ENCODE data around the gene CHN2. TPM values are rescaled to one million over a fixed set of nuclear protein-coding genes. Genes with fewer than 3 reads are reported as not detected.
A peak's percentile ranks its signal among the peaks of the same experiment; 100 is the strongest.
"Not testable (repeated sequence)": the region's sequence is repeated elsewhere in the genome, so short reads cannot be mapped to it uniquely, and the experiment has no call there.

Gene CHN2
- total RNA-seq, 1 experiment from 2014 or later = 17.2 TPM

DNA sequence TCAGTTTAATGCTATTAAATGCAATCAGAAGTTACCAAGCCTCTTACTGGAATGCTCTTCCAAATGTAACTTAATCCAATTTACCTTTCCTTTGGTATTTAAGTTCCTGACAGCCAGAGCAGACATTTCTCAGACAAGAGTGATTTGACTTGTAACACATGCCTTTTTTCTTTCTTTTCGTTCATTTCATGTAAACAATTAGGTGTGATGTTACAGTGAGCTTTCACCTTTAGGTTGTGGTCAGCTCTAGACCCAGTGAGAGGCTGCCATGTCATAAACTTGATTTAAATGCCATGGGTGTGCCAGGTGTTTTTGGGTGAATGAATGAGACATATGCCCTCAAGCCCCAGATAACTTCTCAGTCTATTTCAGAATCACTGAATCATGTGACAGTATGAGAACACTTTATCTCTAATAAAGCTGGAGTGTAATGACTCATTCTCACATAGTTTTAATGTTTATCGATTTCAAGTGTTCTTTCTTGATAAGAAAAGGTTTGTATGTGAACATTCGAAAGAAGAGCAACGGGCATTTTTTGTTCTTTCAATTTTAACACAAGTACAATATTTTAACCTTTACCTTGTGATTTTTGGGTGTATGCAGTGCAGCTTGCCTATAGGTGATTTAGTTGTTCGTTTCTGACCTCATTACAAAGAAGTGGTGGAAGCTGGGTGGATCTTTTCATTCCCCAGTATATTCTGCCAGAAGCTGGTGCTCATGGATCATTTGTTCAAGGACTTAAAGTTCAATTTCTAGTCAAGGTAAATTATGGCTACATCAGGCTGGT lies 61.5 kb downstream of the CHN2 start:
- DNase-seq (ENCODE audit: low spot score) = no peak

DNA sequence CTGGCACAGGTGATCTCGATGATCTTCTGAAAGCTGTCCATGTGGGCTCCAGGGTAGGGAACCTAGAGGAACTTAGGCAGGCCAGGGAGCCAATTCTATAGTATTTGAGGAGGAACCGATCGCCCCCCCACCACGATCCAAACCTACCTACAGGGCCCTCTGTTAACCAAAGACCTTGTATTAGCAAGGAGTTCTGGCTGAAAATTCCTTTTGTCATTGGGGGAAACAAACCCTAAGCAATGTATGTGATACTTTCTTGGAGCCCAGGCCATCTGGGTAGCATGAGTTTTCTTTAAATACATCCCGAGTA lies 62.1 kb downstream of the CHN2 start:
- DNase-seq (ENCODE audit: low spot score) = no peak

DNA sequence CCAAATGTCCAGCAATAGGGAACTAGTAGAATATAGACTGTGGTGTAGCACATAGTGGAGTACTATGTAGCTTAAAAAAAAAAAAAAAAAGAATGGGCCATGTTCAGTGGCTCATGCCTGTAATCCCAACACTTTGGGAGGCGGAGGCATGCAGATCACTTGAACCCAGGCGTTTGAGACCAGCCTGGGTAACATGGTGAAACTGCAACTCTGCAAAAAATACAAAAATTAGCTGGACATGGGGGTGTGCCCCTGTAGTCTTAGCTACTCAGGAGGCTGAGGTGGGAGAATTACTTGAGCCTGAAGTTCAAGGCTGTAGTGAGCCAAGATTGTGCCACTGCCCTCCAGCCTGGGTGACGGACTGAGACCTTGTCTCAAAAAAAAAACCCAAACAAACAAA lies 64.4 kb downstream of the CHN2 start:
- no peak for DNase-seq (ENCODE audit: low spot score)

DNA sequence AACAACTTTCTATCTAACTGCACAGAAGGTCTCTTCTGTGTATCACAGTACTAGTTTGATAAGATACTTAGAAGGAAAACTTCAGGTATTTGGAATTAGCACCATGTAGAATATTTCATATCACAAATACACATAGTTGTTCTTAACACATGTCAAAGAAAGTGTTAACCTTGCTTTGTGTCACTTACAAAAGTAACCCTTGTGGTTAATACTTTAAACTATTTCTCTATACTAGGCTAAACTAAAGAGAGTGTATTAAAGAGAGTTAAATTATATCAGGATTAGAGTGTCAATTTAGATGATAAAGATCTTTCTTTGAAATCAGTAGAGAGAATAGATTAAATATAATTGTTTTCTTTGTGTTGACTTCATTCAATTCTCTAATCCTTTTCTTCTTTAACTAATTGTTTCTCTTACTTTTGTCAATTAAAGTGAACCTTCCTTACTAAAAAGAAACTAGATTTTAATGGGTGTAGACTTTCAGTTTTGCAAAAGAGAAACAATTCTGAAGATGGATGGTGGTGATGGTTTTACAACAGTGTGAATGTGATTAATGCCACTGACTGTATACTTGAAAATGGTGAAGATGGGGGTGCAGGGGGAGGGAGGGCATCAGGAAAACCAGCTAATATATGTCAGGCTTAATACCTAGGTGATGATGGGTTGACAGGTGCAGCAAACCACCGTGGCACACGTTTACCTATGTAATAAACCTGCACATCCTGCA lies 67.8 kb downstream of the CHN2 start:
- no peak for DNase-seq (ENCODE audit: low spot score)

DNA sequence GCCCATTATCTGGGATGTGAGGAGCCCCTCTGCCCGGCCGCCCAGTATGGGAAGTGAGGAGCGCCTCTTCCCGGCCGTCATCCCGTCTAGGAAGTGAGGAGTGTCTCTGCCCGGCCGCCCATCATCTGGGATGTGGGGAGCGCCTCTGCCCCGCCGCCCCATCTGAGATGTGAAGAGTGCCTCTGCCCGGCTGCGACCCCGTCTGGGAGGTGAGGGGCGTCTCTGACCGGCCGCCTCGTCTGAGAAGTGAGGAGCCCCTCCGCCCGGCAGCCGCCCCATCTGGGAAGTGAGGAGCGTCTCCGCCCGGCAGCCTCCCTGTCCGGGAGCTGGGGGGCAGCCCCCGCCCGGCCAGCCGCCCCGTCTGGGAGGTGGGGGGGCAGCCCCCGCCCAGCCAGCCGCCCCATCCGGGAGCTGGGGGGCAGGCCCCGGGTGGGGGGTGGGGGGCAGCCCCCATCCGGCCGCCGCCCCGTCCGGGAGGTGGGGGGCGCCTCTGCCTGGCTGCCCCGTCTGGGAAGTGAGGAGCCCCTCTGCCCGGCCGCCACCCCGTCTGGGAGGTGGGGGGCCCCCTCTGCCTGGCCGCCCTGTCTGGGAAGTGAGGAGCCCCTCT lies 69.1 kb downstream of the CHN2 start:
- DNase-seq (ENCODE audit: low spot score) = not testable (repeated sequence)

DNA sequence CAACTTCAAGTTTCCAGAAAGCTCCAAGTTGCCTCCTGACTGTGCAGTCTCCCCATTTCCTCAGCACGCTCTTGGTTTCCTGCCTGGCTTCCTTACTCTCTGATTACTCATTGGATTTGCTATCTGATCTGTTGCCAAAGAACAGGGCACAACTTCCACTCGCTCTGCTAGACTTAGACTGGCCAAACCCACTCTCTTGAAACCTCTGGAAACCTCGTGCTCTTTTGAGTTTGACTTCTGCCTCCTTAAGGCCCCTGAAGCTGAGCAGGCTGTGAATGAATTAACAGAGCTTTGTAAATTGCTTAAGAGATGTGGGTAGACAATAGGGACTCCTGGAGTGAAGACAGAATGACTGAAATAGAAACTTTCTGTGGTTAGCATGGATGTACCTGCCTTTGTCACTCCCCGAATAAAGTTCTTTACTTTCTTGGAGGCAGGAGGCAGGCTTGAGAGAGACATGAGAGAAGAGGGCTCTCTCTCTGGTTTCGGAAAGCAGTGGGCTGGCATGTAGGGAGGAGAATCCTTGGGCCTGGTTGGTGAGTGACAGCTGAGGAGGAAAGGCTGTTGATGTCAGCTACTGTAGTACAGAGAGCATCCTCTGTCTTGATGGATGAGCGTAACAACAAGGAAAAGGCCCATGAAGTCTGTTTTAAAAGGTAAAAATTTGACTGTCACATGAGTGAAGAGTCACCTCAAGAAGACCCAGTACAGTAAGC lies 70.8 kb downstream of the CHN2 start:
- DNase-seq (ENCODE audit: low spot score) = peak; percentile 67

DNA sequence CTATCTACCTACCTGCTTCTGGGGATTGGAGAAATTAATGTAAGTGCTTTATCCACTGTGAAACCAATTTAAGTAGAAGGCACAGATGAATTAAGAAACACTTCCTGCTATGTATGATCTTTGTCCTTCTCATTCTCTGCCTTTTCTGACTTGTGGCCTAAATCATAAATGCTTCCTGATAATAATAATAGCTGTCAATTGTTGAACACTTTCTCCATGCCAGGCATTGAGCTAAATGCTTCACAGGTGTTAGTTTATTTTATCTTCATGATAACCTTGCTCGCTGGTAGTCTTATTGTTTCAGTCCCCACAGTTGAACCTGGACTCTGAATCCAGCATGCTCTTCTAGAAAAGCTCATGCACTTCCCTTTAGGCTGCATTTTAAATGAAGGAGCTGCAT lies 75.4 kb downstream of the CHN2 start:
- DNase-seq (ENCODE audit: low spot score) = no peak

DNA sequence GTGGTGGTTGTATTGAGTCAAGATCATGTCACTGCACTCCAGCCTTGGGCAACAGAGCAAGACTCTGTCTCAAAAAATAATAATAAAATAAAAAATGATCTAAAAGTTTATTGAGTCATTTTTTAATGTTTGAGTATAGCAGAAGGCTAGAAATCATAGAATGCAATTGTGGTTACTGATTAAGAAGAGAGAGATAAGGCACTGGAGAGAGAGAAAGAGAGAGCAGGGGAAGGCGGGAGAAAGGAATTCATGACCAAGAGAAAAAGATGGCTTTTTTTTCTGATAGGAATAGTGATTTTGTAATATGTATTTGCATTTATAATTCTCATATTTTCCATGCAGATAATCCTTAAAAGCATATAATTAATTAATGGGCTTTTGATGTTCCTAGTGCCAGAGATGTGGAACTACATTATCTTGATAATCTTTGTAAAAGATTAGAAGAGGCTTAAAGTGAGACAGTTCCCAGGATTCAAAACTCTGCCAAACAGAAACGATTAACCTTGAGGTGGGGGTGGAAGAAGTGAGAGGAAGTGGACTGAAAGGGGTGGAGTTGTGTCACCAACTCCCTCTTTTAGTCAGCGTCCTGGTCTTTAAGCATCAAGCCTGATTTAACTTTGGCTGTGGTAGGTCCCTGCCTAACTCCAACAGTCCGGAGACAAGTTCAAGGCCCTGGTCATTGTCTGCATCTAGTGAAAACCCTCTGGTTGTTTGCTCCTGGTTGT lies 76.2 kb downstream of the CHN2 start:
- DNase-seq (ENCODE audit: low spot score) = peak; percentile 54

DNA sequence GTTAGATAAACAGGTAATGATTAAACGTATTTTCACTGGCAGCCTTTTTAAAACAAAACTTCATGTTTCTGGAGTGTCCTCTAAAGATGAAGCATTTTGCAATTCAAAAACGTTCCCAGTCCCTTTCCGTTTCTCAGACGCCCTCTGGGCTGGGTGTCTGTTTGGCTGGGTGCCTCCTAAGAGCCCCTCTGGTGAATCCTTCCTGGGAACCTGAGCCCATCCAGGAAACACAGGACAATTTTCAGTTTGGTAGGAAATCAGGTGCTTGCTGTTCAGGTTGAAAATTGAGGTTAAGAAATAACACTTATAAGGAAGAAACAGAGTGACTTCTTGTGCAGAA lies 76.7 kb downstream of the CHN2 start:
- no peak for DNase-seq (ENCODE audit: low spot score)

DNA sequence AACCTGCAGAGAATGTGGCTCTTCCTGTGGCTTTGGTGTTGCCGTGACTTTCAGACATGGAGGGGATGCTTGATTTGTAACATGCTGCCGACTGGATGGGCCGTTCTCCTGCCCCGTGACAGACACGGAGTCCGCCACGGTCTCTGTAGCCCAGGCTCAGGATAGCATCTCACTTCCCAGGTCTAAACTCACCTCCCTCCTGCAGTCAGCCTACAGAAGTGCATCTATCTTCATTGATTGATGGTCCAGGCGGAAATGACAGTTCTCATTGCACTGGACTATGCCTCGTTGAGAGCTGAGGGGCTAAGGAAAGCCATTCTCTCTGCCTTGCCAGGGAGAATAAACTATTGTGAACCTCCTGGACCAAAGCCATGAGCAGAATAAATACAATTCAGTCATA lies 77.5 kb downstream of the CHN2 start:
- no peak for DNase-seq (ENCODE audit: low spot score)

DNA sequence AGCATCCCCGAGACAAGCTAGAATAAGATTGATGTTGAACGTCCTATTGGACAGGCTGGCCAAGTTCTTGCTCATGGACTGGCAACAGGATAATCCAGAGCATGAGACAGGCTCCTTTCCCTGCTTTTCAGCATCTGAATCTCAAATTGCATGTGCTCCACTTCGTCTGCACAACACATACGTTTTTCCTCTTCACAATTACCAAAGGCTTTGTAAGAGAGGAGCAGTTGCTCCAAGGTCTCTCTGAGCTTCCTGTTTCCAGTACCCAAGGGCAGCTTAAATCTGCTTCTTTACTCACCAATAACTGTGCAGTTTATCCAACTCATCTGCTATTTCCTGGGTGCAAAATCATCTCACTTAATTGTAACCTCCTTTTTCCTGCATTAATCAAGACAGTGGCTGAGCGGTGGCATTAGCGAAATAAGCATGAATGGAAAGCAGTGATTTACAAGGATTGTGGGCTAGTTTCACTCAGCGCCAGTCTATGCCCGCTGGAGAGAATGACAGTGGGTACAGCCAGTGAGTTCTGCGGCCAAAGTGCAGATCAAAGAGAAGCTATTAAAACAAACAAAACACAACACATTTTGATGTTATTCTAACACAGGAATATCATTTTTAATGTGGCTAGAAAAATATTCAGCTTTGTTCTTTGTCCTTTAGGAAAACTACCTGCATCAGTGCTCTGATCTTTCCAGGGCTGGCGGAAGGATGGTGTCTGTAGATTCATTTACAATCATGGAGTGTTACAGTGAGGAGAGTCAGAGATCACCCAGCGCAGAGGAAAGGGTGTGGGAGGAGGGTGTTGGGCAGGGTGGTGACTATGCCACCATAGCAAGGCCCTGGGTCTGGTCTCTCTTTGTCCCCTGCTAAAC lies 79.8 kb downstream of the CHN2 start:
- peak; percentile 85 for DNase-seq (ENCODE audit: low spot score)

DNA sequence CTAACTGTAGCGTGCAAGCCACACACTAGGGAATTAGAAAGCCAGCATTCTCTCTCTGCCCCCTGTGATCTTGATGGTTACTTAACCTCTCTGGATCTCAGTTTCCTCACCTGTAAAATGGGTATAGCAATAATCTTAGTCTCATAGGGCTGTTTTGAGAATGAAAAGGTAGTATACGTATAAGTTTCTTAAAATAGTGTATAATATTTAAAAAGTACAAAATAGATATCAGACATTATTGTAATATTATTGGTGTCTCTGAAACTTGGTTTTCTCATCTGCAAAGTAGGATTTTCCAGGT lies 80.4 kb downstream of the CHN2 start:
- no peak for DNase-seq (ENCODE audit: low spot score)

DNA sequence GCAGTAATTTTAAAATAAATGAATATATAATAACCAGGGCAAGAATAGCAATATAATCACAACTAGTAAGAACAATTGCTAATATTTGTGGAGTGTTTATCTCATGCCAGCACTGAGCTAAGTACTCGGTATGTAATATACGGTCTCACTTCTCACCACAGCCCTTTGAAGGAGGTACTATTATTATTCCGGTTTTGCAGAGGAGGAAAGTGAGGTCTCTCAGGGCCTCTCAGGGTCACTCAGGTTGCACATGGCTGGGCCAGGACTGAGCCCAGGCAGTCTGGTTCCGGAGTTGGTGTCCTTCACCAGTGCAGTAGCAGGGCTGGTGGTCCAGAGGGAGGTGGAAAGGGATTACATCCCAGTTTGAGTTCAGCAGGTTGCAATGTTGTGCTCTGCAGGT lies 80.9 kb downstream of the CHN2 start:
- no peak for DNase-seq (ENCODE audit: low spot score)

DNA sequence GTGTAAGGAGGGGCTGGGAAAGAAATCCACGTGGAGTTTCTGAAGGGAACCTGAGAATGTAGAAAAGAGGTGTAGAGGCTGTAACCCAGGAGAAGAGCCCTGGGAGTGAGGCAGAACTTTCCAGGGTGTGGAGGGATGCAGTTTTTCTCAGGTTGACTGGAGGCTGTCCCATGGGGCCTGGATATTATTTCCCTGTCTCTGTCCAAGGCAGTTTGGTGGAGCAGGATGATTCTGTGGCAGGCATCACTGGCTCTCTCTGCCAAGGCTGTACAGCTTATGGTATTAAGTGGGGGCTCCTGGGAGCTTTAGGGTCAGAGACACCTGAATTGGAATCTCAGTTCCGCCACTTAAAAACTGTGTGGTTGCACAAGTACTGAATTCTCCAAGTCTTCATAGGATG lies 81.6 kb downstream of the CHN2 start:
- no peak for DNase-seq (ENCODE audit: low spot score)

DNA sequence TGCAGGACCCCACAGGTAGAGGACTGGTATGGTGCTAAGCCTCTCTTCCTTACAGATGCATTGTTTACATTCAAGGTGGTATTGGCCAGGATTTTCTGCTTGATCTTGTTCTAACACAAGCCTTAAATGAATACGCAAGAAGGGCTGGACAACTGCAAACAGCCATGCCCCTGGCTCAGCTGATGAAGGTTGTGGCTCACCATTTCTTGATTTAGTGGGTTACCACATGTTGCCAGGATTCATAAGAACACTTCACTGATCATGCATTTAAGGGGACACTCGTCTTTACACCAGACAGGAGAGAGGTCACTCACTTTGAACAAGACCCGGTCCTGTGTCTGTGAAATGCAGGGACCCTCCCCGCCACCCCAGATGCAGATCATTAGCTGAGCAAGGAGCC lies 82.2 kb downstream of the CHN2 start:
- no peak for DNase-seq (ENCODE audit: low spot score)

DNA sequence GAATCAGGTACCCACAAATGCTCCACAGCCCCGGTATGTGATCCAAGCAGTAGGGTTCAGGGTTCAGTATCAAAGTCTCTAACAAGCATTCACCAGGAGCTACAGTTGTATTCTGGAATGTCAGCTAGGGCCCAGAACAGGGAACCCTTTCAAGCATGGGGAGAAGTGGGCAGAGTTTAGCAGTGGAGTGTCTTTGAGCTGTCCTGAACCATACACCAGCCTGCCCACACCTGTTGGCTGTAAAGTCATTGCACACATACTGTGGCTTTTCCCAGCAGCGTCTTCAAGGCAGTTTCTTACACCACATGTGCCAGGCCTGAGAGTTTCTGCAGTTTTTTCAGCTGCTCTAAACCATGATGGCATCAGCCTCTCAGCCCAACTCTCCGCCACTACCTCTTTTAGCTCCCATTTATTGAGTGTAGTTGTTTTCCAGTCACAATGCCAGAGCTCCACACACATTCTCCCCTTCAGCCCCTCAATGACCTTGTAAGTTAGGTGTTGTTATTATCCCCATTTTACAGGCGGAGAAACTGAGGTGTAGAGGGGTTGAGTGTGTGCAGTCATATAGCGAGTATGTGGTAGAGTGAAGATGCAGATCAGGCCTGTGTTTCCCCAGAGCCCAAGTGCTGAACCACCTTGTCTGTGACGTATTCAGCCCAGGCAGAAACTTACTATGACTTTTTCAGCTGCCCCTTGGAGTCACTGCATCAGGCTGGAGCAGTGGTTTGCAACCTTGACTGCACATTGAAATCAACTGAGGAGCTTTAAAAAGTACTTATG lies 83.1 kb downstream of the CHN2 start:
- no peak for DNase-seq (ENCODE audit: low spot score)

DNA sequence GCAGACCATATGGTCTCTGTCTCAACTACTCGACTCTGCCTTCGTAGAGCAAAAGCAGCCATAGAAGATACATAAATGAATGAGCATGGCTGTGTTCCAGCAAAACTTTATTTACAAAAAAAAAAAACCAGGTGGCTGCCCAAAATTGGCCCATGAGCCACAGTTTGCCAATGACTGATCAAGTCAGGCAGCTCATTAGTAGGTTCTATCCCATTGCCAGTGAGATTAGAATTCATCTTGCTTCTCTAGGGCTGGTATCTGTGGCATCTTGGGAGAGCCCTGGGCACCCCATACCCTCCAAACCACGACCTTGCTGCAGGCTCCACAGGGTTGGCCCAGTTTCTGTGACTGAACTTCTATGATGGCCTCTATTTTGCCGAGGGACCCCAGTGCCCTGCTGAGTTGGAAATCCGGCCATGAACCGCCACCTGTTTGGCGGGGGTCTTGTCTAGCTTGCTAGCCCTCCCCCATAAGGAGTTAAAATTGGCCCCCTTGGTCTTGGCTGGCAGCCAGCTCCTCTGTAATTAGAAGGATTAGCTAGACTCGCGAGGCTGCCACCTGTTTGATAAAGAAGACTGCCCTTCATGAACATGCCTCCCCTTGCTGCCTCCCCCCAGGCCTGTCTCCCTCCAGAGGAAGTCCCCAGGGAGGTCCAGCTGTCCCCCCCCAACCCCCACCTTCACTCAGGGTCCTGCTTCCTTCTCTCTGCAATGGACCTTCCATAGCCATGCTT lies 83.9 kb downstream of the CHN2 start:
- DNase-seq (ENCODE audit: low spot score) = no peak

DNA sequence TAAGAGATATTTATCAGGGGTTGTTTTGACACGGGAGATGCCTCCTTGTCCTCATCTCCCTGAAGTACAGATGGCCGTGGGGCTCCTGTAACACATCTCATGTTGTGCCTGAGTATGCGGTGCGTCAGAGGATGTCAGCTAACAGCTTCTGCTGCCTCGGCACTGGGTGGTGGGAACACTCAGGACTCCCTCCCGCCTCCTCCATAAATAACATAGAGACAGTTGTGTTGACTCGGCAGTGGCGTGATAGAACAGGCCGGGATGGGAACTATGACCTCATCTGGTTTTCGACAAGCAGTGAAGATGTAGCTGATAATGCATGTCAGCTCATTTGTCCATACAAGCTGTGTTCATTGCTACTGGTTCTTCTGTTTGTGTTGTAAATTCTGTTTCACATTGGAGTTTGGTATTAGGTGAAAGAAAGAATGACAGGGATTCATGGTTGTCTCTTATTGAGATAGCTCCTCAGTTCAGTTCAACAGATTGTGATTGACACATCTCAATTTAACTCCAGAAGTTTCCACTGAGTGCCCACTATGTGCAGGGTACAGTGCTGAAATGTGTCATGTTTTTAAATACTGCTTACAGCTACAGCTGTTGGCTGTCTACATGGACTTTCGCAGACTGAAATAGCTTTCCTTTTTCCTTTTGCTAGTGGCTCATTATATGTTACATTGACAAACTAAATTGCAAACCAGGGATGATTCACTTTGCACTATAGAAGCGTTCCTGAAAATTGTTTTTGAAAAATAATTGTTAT lies 87.4 kb downstream of the CHN2 start:
- DNase-seq (ENCODE audit: low spot score) = no peak

DNA sequence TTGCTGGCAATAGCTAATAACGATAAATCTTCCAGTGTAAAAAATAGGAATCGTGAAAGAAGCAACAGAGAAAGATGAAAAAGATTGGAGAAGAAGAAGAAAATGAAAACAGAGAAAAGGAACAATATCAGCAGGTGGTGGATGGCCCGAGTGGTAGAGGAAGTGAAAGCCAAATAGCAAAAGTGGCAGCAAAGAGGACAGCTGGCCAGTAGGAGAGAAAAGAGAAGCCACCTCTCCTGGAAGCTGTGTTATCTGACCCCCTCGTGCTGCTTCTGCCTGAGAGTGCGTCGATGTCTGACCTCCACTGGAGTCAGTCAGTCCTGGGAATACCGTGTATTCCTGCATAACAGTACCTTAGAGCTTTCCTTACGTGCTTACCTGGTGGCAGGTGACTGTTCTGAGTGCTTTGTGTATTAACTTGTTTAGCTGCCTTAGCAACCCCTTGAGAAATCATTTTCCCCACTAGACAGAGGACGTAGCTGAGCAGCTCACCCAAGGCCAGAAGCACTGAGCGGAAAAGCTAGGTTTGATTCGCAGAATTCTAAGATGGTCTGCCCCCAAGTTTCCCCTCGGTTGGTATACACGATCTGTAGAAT lies 88.3 kb downstream of the CHN2 start:
- no peak for DNase-seq (ENCODE audit: low spot score)
